GM19467 (cell line): ENCODE measurements around the gene TTC6.
"Not testable (repeated sequence)": the region's sequence is repeated elsewhere in the genome, so short reads cannot be mapped to it uniquely, and the experiment has no call there.

Experiments used
- ATAC-seq: cut with Tn5 transposase; IDR thresholded peaks from one replicate; pipeline ENCODE4 v1.9.1; 2021; ENCODE audit warnings: mild to moderate bottlenecking, moderate library complexity; ENCODE audit not compliant: unreplicated experiment

Gene TTC6, protein sequence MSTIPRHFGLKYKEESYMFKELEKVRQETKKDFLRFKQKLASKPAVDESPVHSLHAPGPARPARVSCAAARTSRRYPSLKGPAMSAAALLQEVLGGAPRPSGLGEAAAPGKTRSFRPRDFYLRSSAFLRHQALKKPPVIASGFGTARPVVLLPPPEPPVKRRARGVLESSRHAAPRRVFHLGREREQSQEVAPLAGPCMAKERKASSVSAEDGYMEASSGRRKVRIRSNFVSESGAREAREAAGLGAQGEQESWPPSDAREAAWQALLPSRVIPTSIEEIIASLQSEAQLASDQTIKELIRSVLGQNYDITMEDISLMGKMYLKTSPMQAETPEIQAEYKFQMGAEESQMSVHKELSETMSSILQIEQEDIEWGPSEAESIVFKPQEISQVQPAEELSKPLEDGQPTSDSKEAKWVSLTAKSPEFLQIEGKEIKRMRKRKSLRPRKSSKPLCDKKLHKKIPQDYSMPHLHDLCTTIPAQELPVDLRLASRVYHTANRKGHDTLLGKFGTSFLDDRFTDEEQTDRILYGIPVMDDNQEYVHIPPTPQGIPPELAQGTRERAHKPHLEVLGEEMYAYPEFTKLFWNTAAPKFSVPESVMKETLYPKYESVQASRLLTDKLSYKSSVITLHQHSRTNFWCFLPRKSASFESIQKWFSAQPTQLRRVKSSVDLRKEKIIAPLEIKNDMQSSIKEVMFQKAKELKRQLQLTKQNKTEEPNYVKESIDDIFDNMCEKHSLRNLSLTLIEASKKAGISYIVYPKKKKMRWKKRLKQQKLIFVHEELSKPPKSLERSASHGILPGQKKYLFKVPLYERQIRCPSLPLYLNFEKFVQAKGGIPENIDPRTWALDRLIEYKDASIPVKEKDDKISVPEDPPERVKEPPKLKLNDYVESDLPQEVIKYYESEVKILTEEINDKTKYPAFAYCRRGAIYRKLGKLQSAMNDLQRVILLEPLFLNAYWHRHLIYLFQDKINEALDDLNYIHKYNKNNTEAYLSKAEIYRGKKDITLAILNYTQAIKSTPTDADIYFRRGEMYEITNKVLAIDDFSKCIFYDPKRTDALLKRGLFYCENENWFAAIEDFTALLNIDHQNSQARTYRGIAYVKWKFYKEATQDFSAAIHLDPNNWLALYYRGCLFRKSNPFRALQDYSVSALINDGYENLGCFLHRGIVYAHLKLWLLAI (N-terminal part only)

DNA sequence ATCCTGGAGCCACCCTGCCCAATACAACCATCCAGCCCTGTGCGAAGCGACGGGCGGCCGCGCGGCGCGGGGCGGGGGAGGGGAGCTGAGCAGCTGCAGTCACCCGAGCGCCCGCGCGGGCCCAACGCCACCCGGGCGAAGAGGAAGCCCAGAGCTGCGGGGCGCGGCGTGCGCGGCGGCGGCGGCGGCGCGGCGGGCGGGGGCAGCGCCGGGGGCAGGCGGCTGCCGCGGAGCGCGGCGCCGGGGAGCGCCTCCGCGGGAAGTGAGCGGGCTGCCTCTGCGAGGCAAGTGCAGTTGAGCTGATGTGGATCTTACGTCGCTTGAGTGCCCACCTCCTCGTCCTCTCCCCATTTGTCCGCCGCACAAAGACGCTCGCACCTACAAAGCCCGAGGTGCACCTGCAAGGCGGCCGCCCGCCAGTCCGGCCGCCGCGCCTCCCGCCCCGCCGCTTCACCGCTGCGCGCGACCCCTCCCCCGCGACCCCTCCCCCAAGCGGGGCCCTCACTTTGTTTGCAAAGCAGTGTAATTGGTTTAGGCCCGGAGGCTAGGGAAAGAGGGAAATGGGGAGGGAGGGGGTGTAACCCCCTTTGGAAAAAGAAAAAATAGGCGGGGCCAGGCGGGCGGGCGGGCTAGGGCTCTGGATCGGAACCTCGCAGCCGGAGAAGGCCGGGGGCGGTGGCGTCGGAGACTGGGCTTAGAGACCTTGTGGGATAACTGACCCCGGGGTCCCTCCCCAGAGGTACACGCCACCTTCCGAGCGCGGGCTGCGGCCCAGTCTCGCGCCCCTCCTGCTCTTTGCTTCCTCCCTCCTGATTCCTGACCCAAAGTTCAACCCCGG, at the start of gene TTC6, which contains the start of gene FOXA1:
TTC6 (plus strand) TSS at position 659 of the 838 bp plus-strand sequence. CDS start 26,436 bp downstream, outside the sequence.
FOXA1 (minus strand) TSS at position 279 of the 838 bp plus-strand sequence; CDS start at position 2, 277 bp downstream.
- ATAC-seq = no peak

DNA sequence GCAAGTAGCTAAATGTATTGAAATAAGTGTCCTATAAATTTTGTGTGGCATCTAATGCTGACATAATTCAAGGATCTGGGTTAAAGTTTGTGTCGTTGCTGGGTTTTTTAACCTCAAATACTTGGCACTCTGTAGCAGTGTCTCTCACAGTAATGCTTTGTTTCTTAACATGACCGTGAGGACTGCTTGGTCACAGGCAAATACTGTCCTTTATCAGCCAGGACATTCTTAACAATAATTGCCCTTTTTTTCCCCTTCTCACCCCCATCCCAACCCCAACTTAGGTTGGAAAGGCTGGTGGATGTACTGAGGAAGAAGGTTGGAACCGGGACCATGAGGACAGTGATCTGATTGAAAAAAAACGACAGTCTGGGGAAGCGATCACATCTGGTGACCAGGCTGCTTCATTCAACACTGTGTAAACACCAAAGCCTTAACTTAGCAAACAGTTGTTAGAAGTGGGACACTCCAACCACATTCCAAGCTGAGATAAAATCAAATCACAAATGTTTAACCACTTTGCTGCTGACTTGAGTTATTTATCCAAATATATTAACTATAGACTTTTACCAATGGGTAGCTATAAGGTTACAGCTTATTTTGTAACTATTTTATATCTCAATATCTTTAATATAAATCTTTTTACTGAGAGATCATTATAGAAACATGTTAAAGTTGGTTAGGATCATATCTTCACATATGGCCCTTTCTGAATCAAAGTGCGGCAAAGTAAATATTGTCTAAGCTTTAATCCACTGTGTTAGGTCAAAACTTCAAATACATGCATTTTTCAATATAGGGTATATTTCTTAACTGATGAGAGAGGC, 48.6 kb upstream of the TTC6 start:
- ATAC-seq = no peak

DNA sequence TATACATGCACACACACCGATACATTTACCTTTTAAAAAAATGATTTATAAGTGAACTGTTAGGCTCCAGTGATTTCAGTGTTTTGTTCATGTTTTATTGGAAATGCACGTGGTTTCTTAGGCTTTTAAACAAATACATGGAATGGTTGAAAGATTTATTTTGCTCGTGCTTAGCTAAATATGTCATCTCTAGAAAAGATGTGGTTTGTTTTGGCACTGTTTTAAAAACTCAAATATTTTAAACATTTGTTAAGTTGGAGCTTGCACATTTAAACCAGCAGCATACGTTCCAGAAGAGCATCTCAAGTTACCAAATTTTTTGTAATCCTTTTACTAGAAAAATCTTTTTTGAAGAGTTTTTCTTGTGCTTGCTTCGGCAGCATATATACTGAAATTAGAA, 44.9 kb upstream of the TTC6 start:
- ATAC-seq = no peak

DNA sequence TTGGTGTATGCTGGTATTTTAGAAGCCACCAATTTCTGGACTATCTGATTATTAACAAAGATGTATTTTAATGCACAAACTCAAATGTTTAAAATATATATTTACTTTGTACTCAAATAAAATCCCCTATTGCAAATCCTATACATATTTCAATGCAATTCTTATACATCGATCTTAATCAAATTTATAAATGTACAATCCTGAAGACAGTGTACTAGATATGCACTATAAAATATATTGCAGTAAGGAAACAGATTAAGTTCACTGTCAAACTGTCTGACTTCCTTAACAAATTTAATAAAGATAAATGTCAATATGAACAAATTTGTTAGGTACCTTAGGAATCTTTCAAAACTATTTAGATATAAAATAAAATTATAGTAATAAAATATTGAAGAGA, 44.3 kb upstream of the TTC6 start:
- no peak for ATAC-seq

DNA sequence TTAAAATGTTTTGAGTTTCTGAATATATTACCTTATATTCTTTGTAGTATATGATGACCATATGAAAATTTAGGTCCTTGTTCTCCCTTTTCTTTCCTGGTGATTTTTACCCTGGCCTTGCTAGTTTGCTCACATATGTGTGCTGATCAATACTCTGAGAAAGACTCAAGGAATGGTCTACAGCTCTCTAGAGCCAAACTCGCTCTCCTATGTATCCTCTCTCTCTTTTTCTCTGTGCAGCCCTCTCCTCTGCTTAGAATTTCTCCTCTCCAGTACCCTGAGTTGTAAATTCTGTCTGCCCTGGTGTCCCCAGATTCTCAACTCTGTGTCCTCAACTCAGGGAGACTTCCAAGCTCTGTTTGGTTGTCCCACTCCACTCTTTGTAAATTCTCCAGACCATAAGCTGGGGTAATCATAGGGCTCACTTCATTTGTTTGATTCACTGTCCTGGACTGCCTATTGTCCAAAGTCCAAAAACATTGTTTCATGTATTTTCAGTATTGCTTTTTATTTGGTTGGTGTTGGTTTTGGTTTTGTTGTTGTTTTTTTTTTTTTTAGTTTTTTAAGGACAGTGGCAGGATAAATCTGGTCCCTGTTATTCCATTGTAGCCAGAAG, 41.4 kb upstream of the TTC6 start:
- no peak for ATAC-seq

DNA sequence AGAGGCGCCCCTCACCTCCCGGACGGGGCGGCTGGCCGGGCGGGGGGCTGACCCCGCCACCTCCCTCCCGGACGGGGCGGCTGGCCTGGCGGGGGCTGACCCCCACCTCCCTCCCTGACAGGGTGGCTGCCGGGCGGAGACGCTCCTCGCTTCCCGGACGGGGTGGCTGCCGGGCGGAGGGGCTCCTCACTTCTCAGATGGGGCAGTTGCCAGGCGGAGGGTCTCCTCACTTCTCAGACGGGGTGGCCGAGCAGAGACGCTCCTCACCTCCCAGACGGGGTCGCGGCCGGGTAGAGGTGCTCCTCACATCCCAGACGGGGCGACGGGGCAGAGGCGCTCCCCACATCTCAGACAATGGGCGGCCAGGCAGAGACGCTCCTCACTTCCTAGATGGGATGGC, 39.8 kb upstream of the TTC6 start:
- ATAC-seq = not testable (repeated sequence)

DNA sequence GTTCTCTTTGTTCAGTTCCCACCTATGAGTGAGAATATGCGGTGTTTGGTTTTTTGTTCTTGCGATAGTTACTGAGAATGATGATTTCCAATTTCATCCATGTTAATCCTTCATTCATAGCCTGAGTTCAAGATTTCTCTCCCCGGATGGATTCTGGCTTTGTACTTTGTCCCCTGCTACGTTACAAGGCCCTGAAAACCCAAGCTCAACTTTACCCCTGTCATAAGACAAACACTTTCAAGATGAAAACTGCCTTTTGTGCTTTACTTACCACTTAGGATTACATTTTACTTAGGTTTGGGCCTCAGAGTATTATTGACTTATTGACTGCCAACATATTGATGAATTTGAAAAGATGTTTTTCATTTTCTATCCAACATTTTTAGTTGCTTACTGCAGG, 36.7 kb upstream of the TTC6 start:
- ATAC-seq = no peak

DNA sequence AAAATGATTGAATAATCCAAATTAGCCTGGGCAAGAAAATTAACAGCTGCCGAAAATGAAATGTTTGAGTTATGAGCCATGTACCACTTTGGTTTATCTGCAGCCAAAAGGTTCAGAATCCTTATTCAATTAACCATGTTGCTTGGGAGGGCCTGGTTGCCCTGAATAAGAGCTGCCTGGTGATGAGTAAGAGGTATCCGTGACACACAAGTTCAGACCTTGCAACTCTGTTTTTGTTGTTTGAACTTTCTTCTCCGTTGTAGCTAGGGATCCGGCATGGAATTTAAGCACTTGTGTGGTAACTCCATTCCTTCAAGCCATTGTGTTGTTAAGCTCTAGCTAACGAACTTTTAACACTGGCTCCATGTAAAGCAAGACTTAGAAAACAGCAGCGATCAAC, 36.0 kb upstream of the TTC6 start:
- ATAC-seq = no peak

DNA sequence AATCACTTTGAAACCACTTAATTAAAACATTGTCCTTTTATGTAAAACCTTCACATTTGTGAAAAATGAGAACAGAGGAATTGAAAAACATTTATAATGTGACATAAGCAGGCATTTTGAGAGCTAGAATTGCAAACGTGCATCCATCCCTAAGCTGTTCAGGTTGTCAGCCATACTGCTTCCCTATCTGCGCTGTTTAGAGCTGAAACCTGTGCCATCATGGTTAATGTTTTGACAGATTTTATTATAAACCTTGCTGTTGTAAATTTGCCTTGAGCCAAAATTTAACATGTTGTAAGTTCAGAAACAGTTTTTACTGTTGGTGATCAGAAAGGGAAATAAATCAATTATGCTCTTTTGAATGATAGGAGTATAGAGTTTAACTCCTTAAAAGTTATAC, 32.2 kb upstream of the TTC6 start:
- no peak for ATAC-seq

DNA sequence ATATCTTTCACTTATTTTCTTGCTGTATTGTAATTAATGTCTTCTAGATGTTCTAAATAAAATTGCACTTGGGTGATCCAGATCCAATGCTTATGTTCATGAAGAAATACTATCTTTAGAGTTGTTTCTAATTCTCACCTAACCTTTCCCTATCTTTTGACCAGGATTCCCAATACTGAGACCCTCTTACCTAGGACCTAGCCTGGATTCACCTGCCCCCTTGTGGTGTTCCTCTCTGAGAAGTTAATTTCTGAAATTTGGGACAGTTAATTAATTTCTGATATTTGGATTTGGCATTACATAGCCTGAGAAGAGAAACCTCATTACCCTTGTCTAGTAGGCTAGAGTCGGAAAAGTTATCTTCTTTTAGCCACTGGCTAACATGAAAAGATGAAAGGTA, 29.9 kb upstream of the TTC6 start:
- ATAC-seq = no peak

DNA sequence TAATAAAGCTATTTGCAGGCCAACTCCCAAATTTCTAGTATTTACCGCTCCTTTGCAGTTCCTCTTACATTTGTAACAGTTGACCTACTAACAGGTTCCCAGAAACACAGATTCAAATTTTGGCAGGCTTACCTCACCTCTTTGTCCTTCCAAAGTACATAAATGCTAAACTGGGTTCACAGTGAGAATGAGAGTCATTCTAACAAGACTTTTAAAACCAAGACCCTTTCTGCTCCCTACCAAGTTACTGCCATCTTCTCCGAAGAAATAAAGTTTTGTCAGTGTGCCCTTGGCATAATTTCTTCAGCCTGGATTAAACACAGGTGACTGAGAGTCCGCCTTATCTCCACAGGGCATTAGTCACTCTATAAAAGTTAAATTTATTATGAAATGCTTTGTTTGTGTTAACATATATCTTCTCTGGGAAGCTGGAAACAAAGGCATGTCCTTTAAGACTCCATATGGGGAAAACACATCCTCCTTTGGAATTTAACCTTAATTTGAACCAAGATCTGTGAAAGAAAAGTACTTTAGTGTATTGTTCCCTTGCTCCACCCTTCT, 28.5 kb upstream of the TTC6 start:
- ATAC-seq = no peak

DNA sequence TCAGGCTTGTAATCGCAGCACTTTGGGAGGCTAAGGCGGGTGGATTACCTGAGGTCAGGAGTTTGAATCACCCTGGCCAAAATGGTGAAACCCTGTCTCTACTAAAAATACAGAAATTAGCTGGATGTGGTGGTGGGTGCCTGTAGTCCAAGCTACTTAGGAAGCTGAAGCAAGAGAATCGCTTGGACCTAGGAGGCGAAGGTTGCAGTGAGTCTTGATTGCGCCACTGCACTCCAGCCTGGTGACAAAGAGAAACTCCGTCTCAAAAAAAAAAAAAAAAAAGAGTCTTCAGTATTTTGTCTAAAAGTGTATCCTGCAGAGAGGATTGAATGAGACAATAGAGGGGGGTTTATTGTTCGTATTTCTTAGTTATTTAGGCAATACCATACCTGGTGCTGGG, 25.7 kb upstream of the TTC6 start:
- no peak for ATAC-seq

DNA sequence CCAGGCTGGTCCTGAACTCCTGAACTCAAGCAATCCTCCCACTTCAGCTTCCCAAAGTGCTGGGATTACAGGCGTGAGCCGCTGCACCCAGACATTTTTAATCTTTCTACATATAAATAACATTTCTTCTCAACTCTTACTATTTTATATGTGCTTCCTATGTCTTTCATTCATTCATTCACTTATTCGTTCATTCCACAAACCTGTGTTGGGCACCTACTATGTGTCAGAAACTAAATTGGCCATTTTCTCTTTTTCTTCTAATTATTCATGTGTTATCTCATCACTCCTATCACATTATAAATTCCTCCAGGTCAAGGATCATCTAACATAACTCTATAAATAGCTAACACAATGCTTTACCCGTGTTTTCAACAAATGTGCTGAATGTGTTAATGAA, 24.0 kb upstream of the TTC6 start:
- no peak for ATAC-seq

DNA sequence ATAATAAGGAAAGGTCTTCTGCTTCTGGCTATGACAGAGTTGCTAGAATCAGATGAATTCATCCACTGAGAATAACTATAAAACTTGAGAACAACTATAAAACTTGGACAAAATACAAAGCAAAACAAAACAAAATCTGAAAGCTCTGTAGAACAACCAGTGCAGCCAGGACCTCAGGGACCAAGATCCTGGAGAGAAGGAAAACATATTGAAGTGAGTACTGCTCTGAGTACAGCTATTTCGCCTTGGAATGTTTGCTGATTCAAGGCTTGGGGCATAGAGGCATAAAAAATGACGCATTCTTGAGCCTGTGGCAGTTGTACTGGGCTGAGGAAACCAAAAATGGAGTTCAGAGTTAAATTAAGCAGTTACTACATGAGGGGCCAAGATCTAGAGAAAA, 22.1 kb upstream of the TTC6 start:
- ATAC-seq = no peak

DNA sequence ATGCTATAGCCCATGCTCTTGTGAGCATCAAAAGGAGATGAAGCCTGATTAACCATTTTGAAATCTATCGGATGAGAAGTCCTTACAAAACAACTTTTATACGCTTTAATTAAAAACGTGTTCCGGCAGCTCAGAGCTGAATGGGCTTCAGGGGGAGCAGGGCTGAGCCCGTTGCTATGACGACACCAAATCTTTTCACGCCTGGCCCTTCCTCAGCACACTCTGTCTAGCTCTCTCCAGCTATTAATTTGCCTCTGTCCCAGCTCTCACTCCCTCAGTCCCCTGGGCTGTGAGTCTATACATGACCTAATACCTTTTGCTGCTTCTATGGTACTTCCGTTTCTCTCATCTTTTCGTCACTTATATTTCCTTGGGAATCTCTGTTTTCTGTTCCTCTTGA, 16.2 kb upstream of the TTC6 start:
- no peak for ATAC-seq

DNA sequence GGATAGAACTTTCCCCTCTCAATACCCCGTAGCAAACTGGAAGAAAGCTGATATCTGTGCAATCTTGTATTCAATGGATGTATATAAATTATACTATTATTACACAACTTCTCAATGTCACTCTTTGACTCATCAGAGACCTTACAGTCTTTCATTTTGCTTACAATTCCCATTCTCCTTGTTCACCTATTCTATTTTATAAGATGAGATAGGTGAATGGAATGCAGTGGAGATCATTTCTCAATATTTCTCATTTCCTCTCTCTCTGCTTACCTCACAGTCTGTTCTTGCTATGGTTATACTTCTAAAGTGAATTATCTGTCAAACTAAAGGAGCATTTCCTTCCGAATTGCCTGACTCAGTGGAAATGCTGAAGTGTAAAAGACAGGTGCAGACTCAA, 15.3 kb upstream of the TTC6 start:
- no peak for ATAC-seq

DNA sequence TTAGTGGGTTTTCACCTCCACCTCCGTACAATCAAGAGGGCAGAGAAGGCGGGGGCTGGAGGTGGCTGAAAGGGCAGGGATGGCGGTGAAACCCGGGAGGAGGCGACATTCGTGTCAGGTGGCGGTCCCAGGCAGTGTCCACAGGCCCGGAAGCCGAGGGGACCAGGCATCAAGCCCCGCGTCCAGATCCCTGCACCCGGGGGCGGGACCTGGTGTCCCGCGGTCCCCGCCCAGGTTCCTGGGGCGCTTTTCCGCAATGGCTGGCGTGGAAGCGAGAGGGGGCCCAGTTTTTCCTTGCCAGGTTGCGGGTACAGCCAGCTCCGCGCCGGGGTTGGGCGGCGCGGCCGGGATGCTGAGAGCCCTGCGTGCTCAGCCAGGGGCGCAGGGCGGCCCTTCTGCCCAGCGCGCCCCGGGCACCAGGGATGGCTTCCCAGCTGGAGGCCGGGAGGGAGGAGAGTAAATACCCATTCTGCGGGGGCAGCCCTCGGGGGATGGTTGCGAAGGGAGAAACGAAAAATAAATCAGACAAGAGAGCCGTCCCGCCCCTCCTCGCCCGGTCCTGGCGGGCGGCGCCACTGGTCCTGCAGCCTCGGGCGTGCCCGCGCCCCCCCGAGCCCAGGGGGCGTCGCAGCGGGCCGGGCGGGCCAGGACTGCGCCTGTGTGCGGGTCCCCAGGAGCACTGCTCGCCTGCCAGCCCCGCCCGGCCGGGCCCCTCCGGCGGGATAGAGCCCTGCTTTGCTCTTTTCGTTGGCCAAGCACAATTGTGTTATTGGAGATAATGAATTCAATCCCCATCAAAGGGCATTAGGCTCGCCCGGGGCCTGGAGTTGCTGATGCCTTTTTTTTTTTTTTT, 11.8 kb upstream of the TTC6 start:
- no peak for ATAC-seq
